Heart left ventricle (tissue), 16 donors: ENCODE measurements around the gene ADAMTSL1. TPM values are rescaled to one million over a fixed set of nuclear protein-coding genes. Genes with fewer than 3 reads are reported as not detected.

Source experiments
- ATAC-seq, 4 donors: fragments of 200-7000 bp; cut with Tn5 transposase; one replicate each; pipeline ENCODE4 v1.9.1; 2020 to 2022; ENCODE audit warnings: moderate library complexity in 4 of 4, mild to moderate bottlenecking in 3 of 4, moderate number of reproducible peaks in 1 of 4
- DNase-seq, 5 donors: peaks; one replicate each; pipeline ENCODE4 v3.0.0-alpha.2; 2020
- H3K27ac ChIP-seq, 12 donors: fragments of 200-600 bp; sonication (generic) in 4 of 12; one replicate each; pipeline versions ENCODE4 v1.5.0 to v1.8.0; 2016 to 2022; ENCODE audit warnings: mild to moderate bottlenecking in 2 of 12
- H3K27me3 ChIP-seq, 9 donors: fragments of 200-600 bp; sonication (generic) in 2 of 9; one replicate each; pipeline versions ENCODE4 v1.5.1 to v1.8.0; 2016 to 2022; ENCODE audit warnings: mild to moderate bottlenecking in 3 of 9
- H3K36me3 ChIP-seq, 9 donors: fragments of 200-600 bp; sonication (generic) in 2 of 9; one replicate each; pipeline versions ENCODE4 v1.5.0 to v1.8.0; 2018 to 2022; ENCODE audit warnings: mild to moderate bottlenecking in 2 of 9
- H3K4me1 ChIP-seq, 12 donors: fragments of 200-600 bp; sonication (generic) in 4 of 12; one replicate each; pipeline versions ENCODE4 v1.5.0 to v1.8.0; 2016 to 2022; ENCODE audit warnings: mild to moderate bottlenecking in 3 of 12
- H3K4me3 ChIP-seq, 12 donors: fragments of 200-600 bp; sonication (generic) in 4 of 12; one replicate each; pipeline versions ENCODE4 v1.5.0 to v1.8.0; 2017 to 2022; ENCODE audit warnings: mild to moderate bottlenecking in 9 of 12, moderate library complexity in 4 of 12
- H3K9me3 ChIP-seq, 12 donors: fragments of 200-600 bp; sonication (generic) in 4 of 12; one replicate each; pipeline versions ENCODE4 v1.5.0 to v1.8.0; 2016 to 2022; ENCODE audit warnings: mild to moderate bottlenecking in 1 of 12
- CTCF ChIP-seq, 12 donors: fragments of 200-600 bp; sonication (generic) in 4 of 12; IDR thresholded peaks; one replicate each; pipeline versions ENCODE4 v1.5.0 to v1.8.0; 2018 to 2022; ENCODE audit warnings: antibody characterized with exemption in 12 of 12, mild to moderate bottlenecking in 5 of 12
- POLR2A ChIP-seq, 2 donors: fragments of 450-650 bp; IDR thresholded peaks; one replicate each; pipeline ENCODE4 v1.6.1; 2017; ENCODE audit warnings: antibody characterized with exemption in 2 of 2, mild to moderate bottlenecking in 2 of 2, moderate library complexity in 2 of 2
- WGBS, 4 donors: extraction: QIAGEN DNeasy Blood & Tissue Kit in 2 of 4; methylation state at CpG; one replicate each; pipeline versions ENCODE4 v1.1.5 to v1.1.7; 2013 to 2018; 5-methylcytosine and 5-hydroxymethylcytosine counted together
- intact Hi-C, 10 donors: fragments of 100-400 bp; cut with DNase I; formaldehyde crosslinking; loops; one replicate each; pipeline versions ENCODE4 v1.11.1 to v1.14.2; 2022
- polyA plus RNA-seq, 2 donors: library from polyadenylated mRNA; stranded (reverse); fragments of 200-250 nt; gene quantifications; one replicate each; pipeline ENCODE4 v1.2.3, GENCODE V29; 2013
- total RNA-seq, 9 donors: library from RNA; depleted of rRNA in 2 of 9; stranded (reverse); fragments of >200 nt in 2 of 9; fragmentation: NEBNext Ultra II Directional in 3 of 9; extraction: Animal tissue kit (Norgen Biotek cat#: 25700) in 3 of 9; gene quantifications; one replicate each; pipeline versions ENCODE4 v1.1.0 to v1.2.4, GENCODE V29; 2016 to 2023
- donor health status: ischemic (EF 13 %, LVEDD 7.1; RV severe dilation, severe dysfunction).
- donor health status: healthy with polysubstance abuse.
- donor health status: DM: no; HTN: yes; CAD: no.
- donor health status: DM: no; HTN: no; CAD: no.
- donor health status: ischemic (EF 25% LVEDD 6.9; RV normal size, moderate dysfunction).
- donor health status: ischemic (EF 25% LVEDD 5.7; RV mildly dilated, moderate dysfunction).
- donor health status: healthy.
- donor health status: DM: yes; HTN: yes; CAD: no.
- donor health status: ischemic (EF 35%, LVEDD 5.7; RV mildly dilated, moderate dysfunction).
- donor health status: nonischemic (EF 11% LVEDD 7.7; RV severe dilation, severe dysfunction).
- donor health status: DM: yes; HTN: yes; CAD: no.
- donor health status: PGD.
- donor health status: ischemic (EF 29% LVEDD 5.4; RV normal size, mild dysfunction).
- donor health status: nonischemic (EF 23%, LVEDD 6.1; RV moderate dilation, normal function).

ADAMTSL1 gene
- total and polyA plus RNA-seq, 11 donors, result 0.46 to 4.7 (median 1.1) TPM

- intact Hi-C loops, result no loop called here
- no peaks in the 10 kb centered on the region for H3K36me3 ChIP-seq
- no peaks in the 10 kb centered on the region for H3K4me1 ChIP-seq
- H3K4me3 ChIP-seq, result no peak overlapping the region
- no peak overlapping the region for H3K27ac ChIP-seq
- no peak for TF ChIP-seq POLR2A (IDR thresholded peaks at IDR 0.05)
- TF ChIP-seq CTCF (IDR thresholded peaks at IDR 0.05), result no peak
- H3K9me3 ChIP-seq, result no peaks in the 10 kb centered on the region
- DNase-seq, result no peak
- ATAC-seq, result no peak
- 82 to 90% (median 84%) methylated on average over 1 of the region's 1 CpG for WGBS, 4 donors
- no peaks in the 10 kb centered on the region for H3K27me3 ChIP-seq
Measured at GRCh38 chr9:18580151-18580550, 106.2 kb downstream of the ADAMTSL1 start.

- no peaks in the 10 kb centered on the region for H3K36me3 ChIP-seq
- DNase-seq, result no peak
- no peaks in the 10 kb centered on the region for H3K27me3 ChIP-seq
- no peak overlapping the region for H3K27ac ChIP-seq
- ATAC-seq, result no peak
- no peaks in the 10 kb centered on the region for H3K4me1 ChIP-seq
- H3K4me3 ChIP-seq, result no peak overlapping the region
- peaks cover 0 to 23% (median 5%) of the 10 kb centered on the region in 12 donors for H3K9me3 ChIP-seq
- intact Hi-C loops, result no loop called here
- TF ChIP-seq CTCF (IDR thresholded peaks at IDR 0.05) (no peak), POLR2A (IDR thresholded peaks at IDR 0.05) (no peak)
Measured at GRCh38 chr9:18585996-18586395, 112.0 kb downstream of the ADAMTSL1 start.

- TF ChIP-seq POLR2A (IDR thresholded peaks at IDR 0.05), result no peak
- no peak for TF ChIP-seq CTCF (IDR thresholded peaks at IDR 0.05)
Measured at GRCh38 chr9:18588002-18588401, 114.0 kb downstream of the ADAMTSL1 start.

GRCh38 chr9:18591261-18591660, 117.3 kb downstream of the ADAMTSL1 start:
- Histone ChIP-seq H3K27me3 (no peaks in the 10 kb centered on the region), H3K27ac (no peak overlapping the region), H3K36me3 (no peaks in the 10 kb centered on the region), H3K4me1 (no peaks in the 10 kb centered on the region), H3K9me3 (peaks cover 0 to 54% (median 18%) of the 10 kb centered on the region in 12 donors), H3K4me3 (no peak overlapping the region)
- TF ChIP-seq CTCF (IDR thresholded peaks at IDR 0.05), result no peak
- intact Hi-C loops, result no loop called here
- no peak for ATAC-seq
- 96 to 100% (median 98%) methylated on average over 2 of the region's 2 CpGs for WGBS, 4 donors
- DNase-seq, result no peak

More at GRCh38 chr9:18588002-18588401, 114.0 kb downstream of the ADAMTSL1 start:
- ATAC-seq (no peak), DNase-seq (no peak)
- 82 to 87% (median 85%) methylated on average over 2 of the region's 2 CpGs for WGBS, 4 donors
- Histone ChIP-seq H3K4me3 (no peak overlapping the region), H3K27me3 (no peaks in the 10 kb centered on the region), H3K9me3 (peaks cover 0 to 35% (median 18%) of the 10 kb centered on the region in 12 donors), H3K4me1 (no peaks in the 10 kb centered on the region), H3K27ac (no peak overlapping the region), H3K36me3 (no peaks in the 10 kb centered on the region)
- intact Hi-C loops, result no loop called here
